ENCODE measurements around the gene LENG8. TPM values are rescaled to one million over a fixed set of nuclear protein-coding genes. Genes with fewer than 3 reads are reported as not detected.

Gene LENG8
- polyA plus RNA-seq, 1 donor from 2014 or later = 24.2 TPM

- no peaks in the 10 kb centered on the region for H3K9me3 ChIP-seq (ENCODE audit: low read length)
- no peaks in the 10 kb centered on the region for H3K9me2 ChIP-seq (ENCODE audit: insufficient read depth, low read length)
- H3K27ac ChIP-seq (ENCODE audit: low read length) = no peak overlapping the region
- no peaks in the 10 kb centered on the region for H3K27me3 ChIP-seq (ENCODE audit: insufficient read depth, low read depth, low read length)
- no peaks in the 10 kb centered on the region for H3K36me3 ChIP-seq (ENCODE audit: insufficient read depth, low read length)
- peaks cover 8% of the 10 kb centered on the region for H3K79me2 ChIP-seq (replicated peaks; ENCODE audit: insufficient read depth, low read length)
- no peak overlapping the region for H2AFZ ChIP-seq (ENCODE audit: low read depth, low read length)
- H3K4me3 ChIP-seq (ENCODE audit: low read length) = no peak overlapping the region
- no peak overlapping the region for H3K9ac ChIP-seq (ENCODE audit: low read length)
- H3F3A ChIP-seq (ENCODE audit: insufficient read depth, low read length, poor library complexity, severe bottlenecking) = no peaks in the 10 kb centered on the region
- H3K4me2 ChIP-seq (ENCODE audit: low read length) = no peak overlapping the region
- no peak for TF ChIP-seq REST (IDR thresholded peaks at IDR 0.05; ENCODE audit: borderline replicate concordance)
- TF ChIP-seq POLR2AphosphoS5 (IDR thresholded peaks at IDR 0.05) = no peak
- no peak for TF ChIP-seq EZH2 (IDR thresholded peaks at IDR 0.05; ENCODE audit: borderline replicate concordance, insufficient read depth, low read length, poor library complexity, severe bottlenecking)
- no peak for TF ChIP-seq TAF1 (IDR thresholded peaks at IDR 0.05; ENCODE audit: low read depth)
- TF ChIP-seq SMC3 (conservative IDR thresholded peaks at IDR 0.05; ENCODE audit: poor library complexity) = no peak
- TF ChIP-seq EP300 (conservative IDR thresholded peaks at IDR 0.05; ENCODE audit: poor library complexity, severe bottlenecking) = no peak
- no peak for TF ChIP-seq MXI1 (conservative IDR thresholded peaks at IDR 0.05; ENCODE audit: poor library complexity, severe bottlenecking)
- no peak for TF ChIP-seq CTCF (IDR thresholded peaks at IDR 0.05; ENCODE audit: poor library complexity, severe bottlenecking)
- TF ChIP-seq RAD21 (conservative IDR thresholded peaks at IDR 0.05) = no peak
- no peaks in the 10 kb centered on the region for H4K20me1 ChIP-seq (ENCODE audit: insufficient read depth)
Measured at GRCh38 chr19:54424660-54425381, 24.2 kb upstream of the LENG8 start.

- H3K27ac ChIP-seq (ENCODE audit: low read length) = no peak overlapping the region
Measured at GRCh38 chr19:54425382-54425723, 23.6 kb upstream of the LENG8 start.

More at GRCh38 chr19:54425382-54425723, 23.6 kb upstream of the LENG8 start:
- Histone ChIP-seq H3K27me3 (ENCODE audit: insufficient read depth, low read depth, low read length) (no peaks in the 10 kb centered on the region), H3K4me2 (ENCODE audit: low read length) (no peak overlapping the region), H3K4me3 (ENCODE audit: low read length) (no peak overlapping the region), H3K9ac (ENCODE audit: low read length) (no peak overlapping the region), H3F3A (ENCODE audit: insufficient read depth, low read length, poor library complexity, severe bottlenecking) (no peaks in the 10 kb centered on the region), H3K79me2 (replicated peaks; ENCODE audit: insufficient read depth, low read length) (peaks cover 3% of the 10 kb centered on the region), H3K9me3 (ENCODE audit: low read length) (no peaks in the 10 kb centered on the region), H4K20me1 (ENCODE audit: insufficient read depth) (no peaks in the 10 kb centered on the region), H2AFZ (ENCODE audit: low read depth, low read length) (no peak overlapping the region), H3K9me2 (ENCODE audit: insufficient read depth, low read length) (no peaks in the 10 kb centered on the region), H3K36me3 (ENCODE audit: insufficient read depth, low read length) (no peaks in the 10 kb centered on the region)
- TF ChIP-seq EZH2 (IDR thresholded peaks at IDR 0.05; ENCODE audit: borderline replicate concordance, insufficient read depth, low read length, poor library complexity, severe bottlenecking) (no peak), TAF1 (IDR thresholded peaks at IDR 0.05; ENCODE audit: low read depth) (no peak), MXI1 (conservative IDR thresholded peaks at IDR 0.05; ENCODE audit: poor library complexity, severe bottlenecking) (no peak), CTCF (IDR thresholded peaks at IDR 0.05; ENCODE audit: poor library complexity, severe bottlenecking) (no peak), SMC3 (conservative IDR thresholded peaks at IDR 0.05; ENCODE audit: poor library complexity) (no peak)
